Stimulated activated CD4-positive, alpha-beta T cell treated with anti-CD3 and anti-CD28 coated beads, Interleukin-4, amount 100 ng/mL, for 24 hours (primary cell): Measurements from ENCODE around the gene RENBP.

Experiments
- DNase-seq: peaks from one replicate; pipeline ENCODE4 v3.0.0-alpha.2; 2020

Gene RENBP

GRCh38 chrX:153970357-153971123, 26.1 kb upstream of the RENBP start:
- DNase-seq = no peak

DNA sequence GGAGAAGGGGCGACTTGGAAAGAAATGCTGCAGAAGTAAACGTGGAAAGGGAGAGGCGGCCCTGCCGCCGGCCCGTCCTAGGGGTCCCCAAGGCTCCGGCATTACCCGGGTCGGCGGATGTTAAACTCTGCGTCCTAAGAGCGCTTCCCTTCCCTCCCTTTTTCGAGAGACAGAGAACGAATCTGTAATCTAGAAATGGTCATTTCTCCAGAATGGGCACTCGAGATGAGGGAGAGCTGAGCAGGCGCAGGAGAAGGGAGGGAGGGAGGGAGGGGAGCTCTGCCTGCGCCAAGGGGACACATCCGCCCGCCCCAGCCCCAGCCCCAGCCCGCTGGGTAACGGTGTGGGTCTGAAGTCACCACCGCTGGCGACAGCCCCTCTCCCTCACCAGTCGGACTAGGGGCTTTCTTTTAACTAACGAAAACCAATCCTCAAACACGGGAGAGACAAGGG, 25.5 kb upstream of the RENBP start:
- DNase-seq = no peak

DNA sequence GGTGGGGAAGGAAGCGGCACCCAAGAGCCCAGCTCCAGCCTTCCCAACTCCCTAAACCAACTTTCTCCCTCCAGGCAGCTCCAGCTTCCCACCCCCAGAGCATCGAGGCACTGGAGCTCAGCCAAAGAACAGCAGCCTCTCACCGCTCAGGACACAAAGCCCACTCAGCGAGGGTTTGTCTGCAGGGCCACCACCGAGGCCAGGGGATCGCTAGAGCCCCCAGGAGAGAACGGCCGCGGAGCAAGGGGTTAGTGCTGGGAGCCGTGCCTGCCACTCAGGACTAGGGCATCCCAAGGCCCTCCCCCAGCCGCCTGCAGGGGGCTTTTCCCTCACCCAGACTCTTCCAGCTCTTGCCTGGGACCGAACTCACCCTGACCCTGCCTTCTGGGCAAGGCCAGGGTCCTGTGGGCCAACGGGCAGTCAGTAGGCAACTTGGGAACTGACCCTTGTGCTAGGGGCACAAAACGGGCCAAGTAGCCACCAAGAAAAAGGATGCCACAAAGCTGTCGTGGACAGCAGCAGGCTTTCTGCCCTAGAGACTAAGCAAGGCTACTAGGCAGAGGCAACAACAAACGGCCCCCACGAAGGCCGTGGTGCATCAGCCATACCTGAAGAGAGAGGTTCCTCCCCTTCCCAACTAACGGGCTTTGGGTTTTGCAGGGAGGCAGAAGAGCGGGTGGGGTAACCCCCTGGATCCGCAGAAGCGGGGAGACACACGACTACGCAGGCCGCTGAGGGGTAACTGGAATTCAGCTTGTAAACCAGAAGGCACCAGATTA, 24.9 kb upstream of the RENBP start:
- no peak for DNase-seq

DNA sequence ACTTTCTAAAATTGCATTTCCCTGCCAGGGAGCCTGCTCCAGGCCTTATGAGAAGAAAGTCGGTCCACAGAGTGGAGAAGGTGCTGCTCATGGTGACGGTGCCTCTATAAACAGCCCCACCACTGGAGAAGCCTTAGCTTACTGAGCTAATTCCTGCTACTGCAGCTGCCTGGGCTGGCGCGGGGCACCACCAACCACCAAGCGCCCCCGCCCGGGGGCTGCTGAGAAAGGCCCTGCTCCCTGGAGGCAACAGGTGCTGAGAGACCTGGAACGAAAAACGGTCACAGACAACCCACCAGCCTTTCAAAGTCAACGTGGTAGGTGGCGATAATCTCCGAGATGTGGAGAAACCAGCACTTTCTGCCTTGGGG, 24.3 kb upstream of the RENBP start:
- DNase-seq = no peak

DNA sequence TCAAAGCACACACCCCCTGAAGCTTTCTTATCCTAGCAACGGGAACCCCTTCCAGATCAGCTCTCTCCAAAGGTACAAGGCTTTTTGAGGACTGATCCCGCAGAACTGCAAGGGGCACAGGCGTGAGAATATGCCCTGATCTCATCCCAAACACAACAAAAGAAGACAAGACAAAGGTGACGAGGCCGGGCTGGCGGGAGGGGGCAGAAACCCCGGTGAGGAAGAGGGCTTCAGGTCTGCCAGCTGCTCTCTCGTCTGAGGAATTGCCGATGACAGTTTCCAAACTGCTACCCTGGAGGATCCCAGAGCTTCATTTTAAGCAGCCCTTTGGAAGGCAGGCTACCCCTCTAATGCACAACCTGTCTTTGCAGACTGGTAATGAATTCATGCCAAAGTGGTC, 23.8 kb upstream of the RENBP start:
- no peak for DNase-seq

GRCh38 chrX:153967536-153968224, 23.2 kb upstream of the RENBP start:
- DNase-seq = no peak

GRCh38 chrX:153966841-153967535, 22.5 kb upstream of the RENBP start:
- peak; percentile 62 for DNase-seq

- no peak for DNase-seq
Observed at GRCh38 chrX:153966283-153966688, 21.8 kb upstream of the RENBP start.

DNA sequence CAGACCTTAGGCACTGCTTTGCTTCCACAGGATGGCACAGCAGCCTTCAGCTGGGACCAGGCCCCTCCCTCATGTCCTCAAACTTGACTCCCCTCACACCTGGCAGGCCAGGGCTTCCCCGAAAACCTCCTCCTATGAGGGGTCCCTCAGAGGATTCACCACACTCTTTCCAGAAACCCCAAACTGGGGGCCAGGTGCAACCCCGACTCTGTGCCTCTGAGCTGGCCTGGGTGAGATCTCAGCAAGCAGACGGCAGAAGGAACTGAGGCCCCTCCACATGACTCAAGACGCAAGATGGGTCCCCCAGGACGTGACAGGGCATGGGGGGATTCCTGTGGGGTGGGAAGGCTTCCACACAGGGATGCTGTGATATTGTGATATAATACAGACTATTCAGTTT, 21.0 kb upstream of the RENBP start:
- no peak for DNase-seq

DNA sequence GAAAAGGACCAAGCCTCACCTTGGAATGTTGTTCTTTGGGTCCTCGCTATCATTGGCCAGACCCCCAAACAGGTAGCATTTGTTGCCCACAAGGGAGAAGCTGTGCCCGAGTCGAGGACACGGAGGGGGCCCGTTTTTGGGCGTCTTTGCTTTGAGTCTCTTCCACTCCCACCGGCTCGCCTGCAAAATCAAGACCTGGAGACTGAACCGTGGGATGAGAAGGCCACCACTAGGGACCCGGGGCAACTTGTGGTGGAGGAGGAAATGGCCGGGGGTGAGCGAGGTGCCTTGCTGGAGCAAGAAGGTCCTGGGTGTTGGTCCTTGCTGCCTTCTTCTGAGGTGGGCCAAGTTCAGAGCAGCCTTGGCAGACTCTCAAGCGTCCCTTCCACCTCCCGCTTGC, 19.7 kb upstream of the RENBP start:
- no peak for DNase-seq

DNA sequence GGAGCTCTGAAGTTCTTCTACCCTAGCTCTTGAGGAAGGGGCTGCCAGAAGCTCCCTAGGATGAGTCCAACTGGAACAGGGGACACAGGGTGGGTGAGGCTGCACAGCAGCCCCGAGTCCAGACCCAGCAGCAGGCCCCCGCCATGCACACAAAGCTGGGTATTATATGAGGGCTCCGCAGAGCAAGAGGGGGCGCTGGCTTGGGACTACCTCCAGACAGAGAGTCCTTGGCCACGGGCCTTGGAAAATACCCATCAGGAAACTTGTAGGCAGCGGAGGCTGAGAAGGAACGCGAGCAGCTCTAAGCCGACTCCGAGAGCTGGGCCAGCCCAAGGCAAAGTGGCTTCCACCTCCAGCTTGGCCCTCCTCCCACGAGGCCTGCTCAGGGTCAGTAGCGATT, 19.1 kb upstream of the RENBP start:
- no peak for DNase-seq

- DNase-seq = no peak
Observed at GRCh38 chrX:153961292-153961691, 16.8 kb upstream of the RENBP start.

DNA sequence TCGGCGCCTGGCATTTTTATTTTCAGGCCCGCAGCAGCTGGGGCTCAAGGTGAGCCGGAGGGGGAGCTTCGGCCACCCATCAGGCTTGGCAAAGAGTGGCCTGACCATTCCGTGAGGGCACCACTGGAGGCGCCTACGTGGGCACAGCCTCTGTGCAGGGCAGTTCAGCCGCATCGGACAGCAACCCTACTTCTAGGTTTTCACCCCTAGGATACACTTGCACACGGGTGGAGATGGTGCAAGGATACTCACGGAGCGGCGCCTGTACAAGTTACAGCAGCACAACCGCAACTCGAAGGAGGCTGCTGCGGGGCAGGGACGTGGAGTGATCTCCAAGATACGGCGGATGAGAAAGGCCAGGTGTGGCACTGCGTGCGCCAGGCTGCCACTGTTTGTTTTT, 16.3 kb upstream of the RENBP start:
- no peak for DNase-seq

DNA sequence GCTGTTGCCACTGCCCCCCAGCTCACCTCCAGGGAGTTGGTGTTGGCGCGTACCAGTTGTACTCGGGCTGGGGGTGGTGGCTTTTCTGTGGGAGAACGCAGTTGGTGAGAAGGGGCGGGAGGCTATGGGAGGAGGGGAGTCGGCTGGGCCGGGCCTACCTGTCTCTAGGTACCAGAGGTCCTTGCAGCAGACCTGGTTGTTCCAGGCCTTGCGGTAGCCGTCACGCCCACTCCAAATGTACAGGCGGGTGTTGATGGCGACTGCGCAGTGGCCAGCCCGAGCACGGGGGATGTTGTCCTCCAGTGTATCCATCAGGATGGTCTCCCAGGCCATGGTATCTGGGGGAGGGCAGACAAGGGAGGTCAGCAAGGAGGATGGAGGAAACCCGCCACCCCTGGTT, 15.6 kb upstream of the RENBP start:
- DNase-seq = no peak

DNA sequence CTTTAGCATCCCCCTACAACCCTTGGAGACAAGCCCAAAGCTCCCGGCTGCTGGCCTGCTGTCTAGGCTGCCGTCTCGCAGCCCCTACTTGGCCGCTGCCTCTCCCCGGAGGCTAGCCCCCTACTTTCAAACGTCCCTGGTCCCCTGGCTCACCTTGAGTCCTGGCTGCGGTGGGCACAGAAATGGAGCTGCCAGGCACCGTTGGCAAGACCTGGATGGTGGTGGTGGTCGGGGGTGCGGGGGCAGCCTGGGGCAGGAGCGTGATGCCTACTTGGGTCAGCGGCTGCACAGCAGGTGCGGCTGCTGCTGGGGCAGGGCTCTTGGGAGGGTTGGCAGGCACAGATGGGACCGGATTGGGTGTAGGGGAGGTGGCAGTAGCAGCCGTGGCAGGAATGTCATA, 15.2 kb upstream of the RENBP start:
- no peak for DNase-seq

DNA sequence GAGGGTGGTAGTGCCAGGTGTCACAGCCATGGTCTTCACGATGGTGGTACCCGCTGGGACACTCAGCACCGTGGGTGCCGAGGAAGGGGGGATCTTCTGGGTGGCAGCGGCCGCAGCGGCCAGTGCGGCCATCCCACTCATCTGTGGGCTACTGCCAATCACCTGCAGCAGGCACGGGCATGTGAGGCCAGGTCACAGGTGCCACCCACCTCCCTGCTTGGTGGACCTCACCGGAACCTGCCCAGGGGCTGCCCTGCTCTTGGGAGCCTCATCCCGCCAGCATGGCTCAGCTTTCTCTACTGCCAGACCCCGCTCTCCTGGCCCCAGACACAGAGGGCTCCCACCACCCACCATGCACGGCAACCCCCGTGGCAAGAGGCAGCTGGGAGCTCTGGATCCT, 14.2 kb upstream of the RENBP start:
- no peak for DNase-seq

DNA sequence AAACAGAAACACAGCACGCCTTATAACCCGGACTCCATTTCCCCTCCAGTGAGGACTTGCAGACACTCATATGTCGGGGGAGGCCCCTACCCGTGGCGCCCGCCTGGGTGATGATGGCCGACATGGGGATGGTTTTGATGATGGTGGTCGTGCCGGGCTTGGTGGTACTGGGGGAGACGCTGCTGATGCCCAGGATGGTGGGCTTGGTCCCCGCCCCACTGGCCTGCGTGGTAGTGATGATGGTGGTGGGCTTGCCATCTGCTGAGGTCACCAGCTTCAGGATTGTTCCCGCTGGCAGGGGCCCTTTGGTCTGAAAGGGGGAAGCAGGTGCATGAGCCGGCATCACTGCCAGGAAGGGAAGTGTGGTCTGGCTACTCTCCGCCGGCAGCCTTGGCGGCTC, 12.8 kb upstream of the RENBP start:
- DNase-seq = no peak

DNA sequence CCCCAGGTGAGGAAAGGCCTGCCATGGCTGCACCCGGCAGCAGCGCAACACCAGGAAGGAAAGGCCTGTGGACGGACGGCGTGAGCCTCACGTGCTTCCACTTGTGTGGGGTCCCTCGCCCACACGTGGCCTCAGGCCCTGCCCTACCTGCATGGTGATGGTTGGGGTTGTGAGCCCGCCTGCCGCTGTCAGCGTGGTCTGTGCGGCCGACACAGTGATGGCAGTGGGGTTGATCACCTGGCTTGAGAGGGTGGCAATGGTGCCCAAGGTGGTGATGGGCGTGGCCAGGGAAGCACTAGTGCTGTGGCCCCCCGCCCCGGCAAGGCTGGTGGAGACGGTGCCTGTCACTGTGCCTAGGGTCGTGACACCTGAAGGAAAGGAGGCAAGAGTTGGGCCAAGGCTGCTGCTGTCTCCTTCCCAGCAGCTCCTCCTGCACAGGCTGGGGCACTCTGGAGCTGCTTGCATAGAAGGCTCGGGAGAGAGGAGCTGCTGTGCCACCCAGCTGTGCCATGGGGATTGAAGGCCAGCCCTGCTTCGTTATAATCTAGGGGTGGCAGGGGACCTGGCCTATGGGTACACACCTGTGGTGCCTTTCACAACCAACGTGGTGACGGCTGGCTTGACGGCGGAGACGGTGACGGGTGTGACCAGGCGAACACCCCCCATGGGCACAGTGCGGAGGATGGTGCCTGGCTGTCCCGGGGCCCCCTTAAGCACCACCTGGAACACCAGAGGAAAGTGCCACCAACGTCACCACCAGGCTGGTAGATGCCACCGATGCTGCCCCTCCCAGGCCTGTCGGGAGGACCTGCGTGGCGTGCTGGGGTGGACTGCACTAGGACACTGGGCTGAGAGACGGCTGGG, 11.8 kb upstream of the RENBP start:
- no peak for DNase-seq

DNA sequence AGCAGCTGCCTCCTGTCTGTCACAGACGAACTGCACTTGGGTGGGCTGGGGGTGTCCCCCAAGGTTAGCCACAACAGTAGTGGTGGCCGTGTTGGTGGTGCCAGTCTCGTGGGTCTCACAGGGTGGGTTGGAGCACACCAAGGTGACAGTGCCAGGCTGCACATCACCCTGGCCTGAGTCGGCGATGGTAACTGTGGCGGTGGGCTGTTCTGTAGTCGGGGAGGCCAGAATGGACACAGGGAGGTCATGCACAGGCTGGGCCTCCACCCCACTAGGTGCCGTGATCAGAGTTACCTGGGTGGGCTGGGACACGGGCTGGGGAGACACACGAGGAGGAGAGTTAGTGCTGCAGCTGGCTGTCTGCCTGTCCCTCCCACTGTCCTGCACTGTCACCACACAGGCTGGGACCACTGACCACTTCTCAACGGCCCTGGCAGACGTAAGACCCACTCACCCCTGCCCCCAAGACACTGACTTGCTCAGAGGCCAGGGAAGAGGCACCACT, 10.8 kb upstream of the RENBP start:
- no peak for DNase-seq

DNA sequence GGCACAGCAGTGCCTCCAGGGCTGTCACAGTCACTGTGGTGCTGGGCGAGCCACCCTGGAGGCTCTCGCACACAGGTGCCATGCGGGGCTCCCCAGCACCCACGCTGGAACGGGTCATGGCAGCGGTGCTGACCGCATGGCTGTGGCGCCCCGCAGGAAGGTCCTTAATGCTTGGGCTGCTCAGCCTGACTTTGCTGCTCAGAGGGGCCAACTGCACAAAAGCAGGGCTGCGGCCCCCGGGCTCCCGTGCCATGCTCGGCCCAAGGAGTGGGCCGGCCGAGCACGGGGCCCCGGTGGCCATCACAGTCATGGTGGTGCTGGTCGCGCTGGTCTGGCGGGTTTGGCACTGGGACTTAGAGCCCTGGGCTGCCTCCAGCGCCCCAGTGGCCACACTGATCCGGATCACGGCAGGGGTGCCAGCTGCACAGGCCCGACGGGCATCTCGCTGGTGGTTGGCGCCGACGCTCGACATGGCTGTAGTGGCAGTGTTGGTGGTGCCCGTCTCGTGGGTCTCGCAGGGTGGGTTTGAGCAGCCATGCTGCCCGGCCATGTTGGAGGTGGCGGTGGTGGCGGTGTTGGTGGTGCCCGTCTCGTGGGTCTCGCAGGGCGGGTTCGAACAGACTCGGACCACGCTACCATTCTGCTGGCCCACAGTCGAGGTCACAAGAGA, 10.2 kb upstream of the RENBP start:
- DNase-seq = no peak

DNA sequence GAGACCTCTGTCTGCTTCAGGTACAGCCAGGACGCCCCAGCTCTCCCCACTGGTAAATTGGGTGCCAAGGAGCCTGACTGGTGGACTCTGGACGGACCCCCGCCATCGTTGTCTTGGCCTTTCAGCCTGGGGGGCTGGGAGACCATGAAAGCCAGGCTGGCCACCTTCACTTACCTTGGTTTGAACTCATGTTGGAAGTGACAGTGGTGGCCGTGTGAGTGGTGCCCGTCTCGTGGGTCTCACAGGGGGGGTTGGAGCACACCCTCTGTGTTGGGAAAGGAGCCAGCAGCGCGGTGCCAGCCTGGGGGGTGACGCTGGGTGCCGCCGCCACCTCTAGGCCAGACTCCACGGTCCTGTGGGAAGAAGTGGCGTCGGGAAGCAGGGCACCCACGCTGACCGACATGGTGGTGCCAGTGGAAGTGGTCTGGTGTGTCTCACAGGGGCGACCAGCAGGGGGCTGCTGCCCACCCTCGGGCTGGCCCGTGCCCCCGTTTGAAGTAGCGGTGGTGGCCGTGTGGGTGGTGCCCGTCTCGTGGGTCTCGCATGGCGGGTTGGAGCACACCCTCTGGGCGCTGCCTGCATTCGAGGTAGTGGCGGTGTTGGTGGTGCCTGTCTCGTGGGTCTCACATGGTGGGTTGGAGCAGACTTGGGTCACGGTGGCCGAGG, 9.6 kb upstream of the RENBP start:
- DNase-seq = no peak
